GM12878 (cell line): Measurements from ENCODE around the gene SLC2A1. TPM values are rescaled to one million over a fixed set of nuclear protein-coding genes. Genes with fewer than 3 reads are reported as not detected.

Experiments
- ATAC-seq: fragments of 200-7000 bp; cut with Tn5 transposase; 3 replicates; pipeline ENCODE4 v1.9.1; 2020; ENCODE audit warnings: mild to moderate bottlenecking, moderate library complexity
- BruUV-seq: library from RNA; stranded (reverse); fragments of 400-500 nt; replicated peaks from 2 replicates; lab custom pipeline; 2021; lab: Mats Ljungman, UMichigan
- CTCF ChIA-PET: fragments of 300-600 bp; sonication (Branson Sonifier 250); formaldehyde crosslinking; extraction: SDS; loops from one replicate; lab custom pipeline; 2021; ENCODE audit warnings: inconsistent platforms; lab: Yijun Ruan, JAX
- POLR2A ChIA-PET: fragments of 350-600 bp; formaldehyde crosslinking; extraction: SDS; loops from one replicate; lab custom pipeline; 2021; ENCODE audit warnings: inconsistent platforms; lab: Charles Lee
- RAD21 ChIA-PET: fragments of 300-600 bp; sonication (Branson Sonifier 250); formaldehyde crosslinking; loops from one replicate; lab custom pipeline; 2023; ENCODE audit warnings: antibody characterized with exemption; ENCODE audit not compliant: unreplicated experiment; lab: Charles Lee
- SMC1A ChIA-PET: fragments of 300-600 bp; sonication (Branson Sonifier 250); formaldehyde crosslinking; loops from one replicate; lab custom pipeline; 2023; ENCODE audit not compliant: unreplicated experiment, uncharacterized antibody; lab: Charles Lee
- DNase-seq: peaks from one replicate; pipeline ENCODE4 v3.0.0-alpha.2; 2011; ENCODE audit warnings: low read depth, low spot score
- FAIRE-seq: peaks from 3 replicates; lab custom pipeline; 2011; peaks lifted over from hg19 to GRCh38; lab: Jason Lieb, UNC
- H2AFZ ChIP-seq: 2 replicates; pipeline ENCODE4 v1.6.0; 2011; ENCODE audit warnings: low read depth, low read length, control low read depth; ENCODE audit not compliant: control insufficient read depth
- H3K27ac ChIP-seq: 2 replicates; pipeline ENCODE4 v1.5.1; 2011; ENCODE audit warnings: control low read depth; ENCODE audit not compliant: control insufficient read depth, insufficient read depth
- H3K27me3 ChIP-seq, 2 experiments: replicated peaks in 1 of 2; 2 replicates each; pipeline versions ENCODE4 v1.6.0 to v1.6.1; 2011; ENCODE audit warnings: low read length in 1 of 2; ENCODE audit not compliant: control insufficient read depth in 2 of 2, insufficient read depth in 2 of 2
- H3K36me3 ChIP-seq, 2 experiments: 2 replicates each; pipeline ENCODE4 v1.5.1; 2011; ENCODE audit warnings: low read length in 1 of 2; ENCODE audit not compliant: control insufficient read depth in 2 of 2, insufficient read depth in 2 of 2
- H3K4me1 ChIP-seq: 2 replicates; pipeline ENCODE4 v1.6.1; 2011; ENCODE audit warnings: mild to moderate bottlenecking, low read length, moderate library complexity, mixed read lengths; ENCODE audit not compliant: control insufficient read depth, insufficient read depth
- H3K4me2 ChIP-seq: 2 replicates; pipeline ENCODE4 v1.6.0; 2011; ENCODE audit warnings: control low read depth; ENCODE audit not compliant: control insufficient read depth, insufficient read depth
- H3K4me3 ChIP-seq: fragments of 200-600 bp; sonication (generic); 2 replicates; pipeline ENCODE4 v1.5.1; 2016
- H3K79me2 ChIP-seq: 2 replicates; pipeline ENCODE4 v1.6.0; 2011; ENCODE audit warnings: low read length; ENCODE audit not compliant: control insufficient read depth, insufficient read depth
- H3K9ac ChIP-seq: 2 replicates; pipeline ENCODE4 v1.8.0; 2011; ENCODE audit warnings: low read length, control low read depth, mixed read lengths; ENCODE audit not compliant: control insufficient read depth, insufficient read depth
- H3K9me3 ChIP-seq: replicated peaks from 3 replicates; pipeline ENCODE4 v1.5.1; 2011; ENCODE audit warnings: mild to moderate bottlenecking, low read length; ENCODE audit not compliant: control insufficient read depth, insufficient read depth
- H4K20me1 ChIP-seq: 2 replicates; pipeline ENCODE4 v1.6.0; 2011; ENCODE audit not compliant: control insufficient read depth, insufficient read depth
- ASH2L ChIP-seq: fragments of 300-600, 200-600 bp; sonication (generic); IDR thresholded peaks from 2 replicates; pipeline ENCODE4 v1.6.1; 2017; ENCODE audit warnings: low read depth, mild to moderate bottlenecking, borderline replicate concordance
- ATF7 ChIP-seq: fragments of 450-650 bp; IDR thresholded peaks from 2 replicates; pipeline ENCODE4 v1.6.1; 2016; ENCODE audit warnings: low read depth, mild to moderate bottlenecking
- CBX3 ChIP-seq: fragments of 200-600 bp; sonication (generic); IDR thresholded peaks from 2 replicates; pipeline ENCODE4 v1.6.1; 2016; ENCODE audit warnings: low read depth, borderline replicate concordance
- CHD1 ChIP-seq: IDR thresholded peaks from 2 replicates; pipeline ENCODE4 v1.6.1; 2012; ENCODE audit warnings: low read depth, low read length, improper control_type of control experiment
- DPF2 ChIP-seq: fragments of 450-650 bp; IDR thresholded peaks from 2 replicates; pipeline ENCODE4 v1.6.1; 2017; ENCODE audit warnings: mild to moderate bottlenecking
- EP300 ChIP-seq, 2 experiments: fragments of 150-350 bp in 1 of 2; IDR thresholded peaks; 2 replicates each; pipeline ENCODE4 v1.6.1; 2011 to 2012; ENCODE audit warnings: low read depth in 2 of 2, low read length in 2 of 2, borderline replicate concordance in 1 of 2, improper control_type of control experiment in 1 of 2, inconsistent platforms in 1 of 2; ENCODE audit not compliant: control insufficient read depth in 1 of 2
- EZH2 ChIP-seq: IDR thresholded peaks from 2 replicates; pipeline ENCODE4 v1.6.1; 2012; ENCODE audit warnings: low read depth, mild to moderate bottlenecking, control low read depth, inconsistent platforms, low read length, borderline replicate concordance; ENCODE audit not compliant: control insufficient read depth
- GATAD2B ChIP-seq: fragments of 450-650 bp; conservative IDR thresholded peaks from 2 replicates; pipeline ENCODE4 v1.6.1; 2017; ENCODE audit warnings: low read depth, mild to moderate bottlenecking, moderate library complexity
- HCFC1 ChIP-seq: fragments of 150-350 bp; IDR thresholded peaks from 2 replicates; pipeline ENCODE4 v1.6.1; 2014; ENCODE audit warnings: low read length
- IKZF1 ChIP-seq: fragments of 450-650 bp; conservative IDR thresholded peaks from 2 replicates; pipeline ENCODE4 v1.6.1; 2017; ENCODE audit warnings: antibody characterized with exemption, mild to moderate bottlenecking
- IKZF2 ChIP-seq, 2 experiments: fragments of 450-650 bp; IDR thresholded peaks; 2 replicates each; pipeline ENCODE4 v1.6.1; 2017; ENCODE audit warnings: mild to moderate bottlenecking in 2 of 2, moderate library complexity in 2 of 2
- IRF5 ChIP-seq: fragments of 450-650 bp; IDR thresholded peaks from 2 replicates; pipeline ENCODE4 v1.6.1; 2017; ENCODE audit warnings: borderline replicate concordance
- LARP7 ChIP-seq: fragments of 450-650 bp; IDR thresholded peaks from 2 replicates; pipeline ENCODE4 v1.6.1; 2017; ENCODE audit warnings: mild to moderate bottlenecking
- MAX ChIP-seq: IDR thresholded peaks from 2 replicates; pipeline ENCODE4 v1.6.1; 2012; ENCODE audit warnings: low read depth, low read length, improper control_type of control experiment
- MTA3 ChIP-seq: IDR thresholded peaks from 2 replicates; pipeline ENCODE4 v1.6.1; 2012; ENCODE audit warnings: low read length, inconsistent platforms, borderline replicate concordance
- MYB ChIP-seq: fragments of 150-350 bp; IDR thresholded peaks from 2 replicates; pipeline ENCODE4 v1.6.1; 2014; ENCODE audit warnings: mild to moderate bottlenecking, low read depth, low read length, borderline replicate concordance
- PAX8 ChIP-seq: fragments of 450-650 bp; IDR thresholded peaks from 2 replicates; pipeline ENCODE4 v1.6.1; 2017; ENCODE audit warnings: mild to moderate bottlenecking, moderate library complexity
- PML ChIP-seq: IDR thresholded peaks from 2 replicates; pipeline ENCODE4 v1.6.1; 2012; ENCODE audit warnings: low read length, inconsistent platforms
- RELB ChIP-seq: fragments of 450-650 bp; IDR thresholded peaks from 2 replicates; pipeline ENCODE4 v1.6.1; 2017; ENCODE audit warnings: low read depth, mild to moderate bottlenecking, moderate library complexity
- WGBS: methylation state at CpG from one replicate; pipeline ENCODE4 v1.1.6; 2016; ENCODE audit warnings: low lambda C conversion rate; ENCODE audit not compliant: insufficient replicate concordance, insufficient coverage; ENCODE audit errors: missing lambda C conversion rate; 5-methylcytosine and 5-hydroxymethylcytosine counted together
- in situ Hi-C: fragments of 300-500 bp; cut with MboI; formaldehyde crosslinking; loops from 9 replicates; pipeline ENCODE4 v1.14.3; 2018; ENCODE audit warnings: mixed read lengths
- intact Hi-C: fragments of 100-400 bp; cut with micrococcal nuclease; formaldehyde crosslinking; loops from one replicate; pipeline ENCODE4 v1.14.2; 2022; ENCODE audit not compliant: unreplicated experiment
- polyA plus RNA-seq, 11 experiments: library from polyadenylated mRNA; depleted of rRNA in 4 of 11; unstranded in 6 of 11; stranded (reverse) in 5 of 11; fragments of >200 nt; fragmentation: Nextera tagmentation in 4 of 11; fragmentation: Illumina TruSeq in 1 of 11; extraction: Ambion mirVana in 4 of 11; extraction: Trizol in 1 of 11; gene quantifications; 1 replicate in 1 of 11; 2 replicates in 10 of 11; pipeline versions ENCODE4 v1.2.1 to v1.2.3, GENCODE V29; 2011 to 2016; ENCODE audit warnings: inconsistent platforms in 2 of 11, missing spikeins in 2 of 11, low read depth in 1 of 11
- total RNA-seq, 4 experiments: library from RNA; depleted of rRNA in 3 of 4; stranded (reverse); fragments of >200 nt in 3 of 4; fragmentation: Illumina TruSeq in 1 of 4; extraction: Trizol in 1 of 4; gene quantifications; 2 replicates each; pipeline versions ENCODE4 v1.2.1 to v1.2.3, GENCODE V29; 2013 to 2021

SLC2A1 gene
- total and polyA plus RNA-seq, 10 of the 15 experiments (the other 5 are each of a cell fraction or from before 2014, with no cell fraction given), result 5.7 to 66.0 (median 44.2) TPM

GRCh38 chr1:42935971-42936308, 22.7 kb downstream of the SLC2A1 start (continued):
- TF ChIP-seq EP300 (IDR thresholded peaks at IDR 0.05; ENCODE audit: borderline replicate concordance in 1 of 2, control insufficient read depth in 1 of 2, low read depth in 2 of 2, low read length in 2 of 2), result no peak
- TF ChIP-seq, all 136 proteins: peak for 0

- H4K20me1 ChIP-seq, result peaks cover 6% of the 10 kb centered on the region; the same call in 1 of the 2 replicates
- no TSS peak for BruUV-seq
- TF ChIP-seq EZH2 (no peak), DPF2 (peak; percentile 63), PAX8 (no peak), ATF7 (no peak), IKZF1 (peak; percentile 65), MTA3 (0 out of 2 replicates have a peak, but pooled peaks have one; percentile 41), ASH2L (no peak), IRF5 (no peak), GATAD2B (0 out of 2 replicates have a peak, but pooled peaks have one; percentile 66), LARP7 (0 out of 2 replicates have a peak, but pooled peaks have one; percentile 28), HCFC1 (no peak), CBX3 (no peak), RELB (peak; percentile 69; the same call in 1 of the 2 replicates), MYB (no peak), CHD1 (no peak), MAX (peak; percentile 48; the same call in 1 of the 2 replicates), PML (no peak), IKZF2 (IDR thresholded peaks at IDR 0.05) (peak; percentile 57 to 72; a peak in 3 of 4 replicates)
Observed at GRCh38 chr1:42935313-42935895, 23.3 kb downstream of the SLC2A1 start.

More at GRCh38 chr1:42935313-42935895, 23.3 kb downstream of the SLC2A1 start:
- SMC1A ChIA-PET, result interaction anchor here (1.0 to 6.3 kb wide), 7 partner anchors 8 to 138 kb away, joined by 3 to 71 read pairs (median 6); no protein-coding TSS in a partner anchor
- peak overlapping the region; percentile 95 for H3K27ac ChIP-seq
- in situ Hi-C loops (no loop called here), intact Hi-C loops (no loop called here)
- no peak overlapping the region for H2AFZ ChIP-seq
- H3K4me1 ChIP-seq, result peaks cover 94% of the 10 kb centered on the region
- POLR2A ChIA-PET, result interaction anchor here (0.5 to 3.4 kb wide), 10 partner anchors 10 to 169 kb away, joined by 3 to 22 read pairs (median 5); partner anchors contain the start of genes C1orf50 and P3H1
- peak overlapping the region; percentile 67 for H3K4me2 ChIP-seq
- CTCF ChIA-PET, result interaction anchor here (0.6 to 5.1 kb wide), 8 partner anchors 9 to 138 kb away, joined by 4 to 57 read pairs (median 6); partner anchors contain the start of gene SLC2A1
- no peaks in the 10 kb centered on the region for H3K9me3 ChIP-seq
- ATAC-seq (peak; percentile 16), DNase-seq (no peak), FAIRE-seq (no peak)
- H3K36me3 ChIP-seq, result peaks cover 58 to 61% of the 10 kb centered on the region in 2 experiments
- no peak overlapping the region for H3K4me3 ChIP-seq
- H3K27me3 ChIP-seq, result no peaks in the 10 kb centered on the region
- RAD21 ChIA-PET, result interaction anchor here (0.9 to 3.4 kb wide), 10 partner anchors 10 to 165 kb away, joined by 3 to 21 read pairs (median 5); no protein-coding TSS in a partner anchor
- peak overlapping the region; percentile 15 for H3K9ac ChIP-seq
- peaks cover 99% of the 10 kb centered on the region for H3K79me2 ChIP-seq
- WGBS, result 21% methylated on average over 8 of the region's 8 CpGs
